Measurements from ENCODE around the gene NUP62CL. TPM values are rescaled to one million over a fixed set of nuclear protein-coding genes. Genes with fewer than 3 reads are reported as not detected.

The NUP62CL gene, protein sequence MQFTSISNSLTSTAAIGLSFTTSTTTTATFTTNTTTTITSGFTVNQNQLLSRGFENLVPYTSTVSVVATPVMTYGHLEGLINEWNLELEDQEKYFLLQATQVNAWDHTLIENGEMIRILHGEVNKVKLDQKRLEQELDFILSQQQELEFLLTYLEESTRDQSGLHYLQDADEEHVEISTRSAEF
- 1 to 10 TPM; 1.3 to 4.2 (median 2.6) TPM for total RNA-seq

DNA sequence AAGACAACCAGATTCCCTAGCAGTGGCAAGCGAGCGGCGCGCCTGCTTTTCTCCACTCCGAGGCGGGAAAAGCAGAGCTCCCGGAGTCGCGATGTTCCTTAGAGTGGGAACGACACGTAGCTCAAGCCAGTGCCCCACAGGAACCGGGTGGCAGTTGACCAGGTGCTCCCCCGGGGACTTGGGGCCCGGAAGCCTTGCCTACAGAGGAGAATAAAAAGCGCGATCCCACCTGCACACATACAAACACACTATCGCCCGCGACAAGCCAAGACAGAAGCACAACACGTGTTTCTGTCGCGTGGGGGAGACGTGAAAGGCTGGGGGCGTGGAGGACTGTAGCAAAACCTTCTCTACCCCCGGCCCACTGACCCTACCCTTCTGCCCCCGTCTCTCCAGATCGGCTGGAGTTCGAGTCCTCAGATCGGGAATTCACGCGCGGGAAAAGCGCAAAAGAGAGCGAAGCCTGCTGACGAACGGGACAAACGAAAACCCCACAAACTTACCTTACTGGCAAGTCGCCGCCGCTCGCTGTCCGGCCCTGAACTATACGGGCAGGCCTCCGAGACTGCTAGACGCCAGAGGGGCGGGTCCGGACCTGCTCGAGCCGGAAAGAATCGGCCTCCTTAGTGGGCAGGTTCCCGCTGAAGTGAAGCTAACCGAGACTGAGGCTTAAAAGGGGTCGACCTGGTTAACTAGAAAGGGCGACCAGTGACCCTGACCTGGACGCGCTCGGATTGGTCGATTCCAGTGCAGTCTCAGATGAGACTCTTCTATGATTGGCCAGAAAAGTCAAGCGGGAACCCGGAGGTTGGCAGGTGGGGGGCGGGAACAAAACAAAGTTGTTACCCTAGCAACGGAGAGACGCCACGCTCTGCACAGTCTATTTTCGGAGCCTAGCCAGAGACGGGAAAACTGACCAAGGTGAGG is at the start of gene NUP62CL, which contains the start of gene DNAAF6:
Gene NUP62CL (minus strand): TSS at position 664 of the 927 bp plus-strand sequence. CDS start 31,287 bp downstream, outside the sequence.
Gene DNAAF6 (plus strand): TSS at position 842 of the 927 bp plus-strand sequence. CDS start 6,265 bp downstream, outside the sequence.
- 0 to 48% methylated on average over 12 to 65 of the region's 66 CpGs for WGBS, 2 donors
- peak within 1 kb of the TSS; percentile 6 for H3K4me3 ChIP-seq (ENCODE audit: low read depth, poor library complexity, severe bottlenecking)
- TF ChIP-seq, protein P1, sequence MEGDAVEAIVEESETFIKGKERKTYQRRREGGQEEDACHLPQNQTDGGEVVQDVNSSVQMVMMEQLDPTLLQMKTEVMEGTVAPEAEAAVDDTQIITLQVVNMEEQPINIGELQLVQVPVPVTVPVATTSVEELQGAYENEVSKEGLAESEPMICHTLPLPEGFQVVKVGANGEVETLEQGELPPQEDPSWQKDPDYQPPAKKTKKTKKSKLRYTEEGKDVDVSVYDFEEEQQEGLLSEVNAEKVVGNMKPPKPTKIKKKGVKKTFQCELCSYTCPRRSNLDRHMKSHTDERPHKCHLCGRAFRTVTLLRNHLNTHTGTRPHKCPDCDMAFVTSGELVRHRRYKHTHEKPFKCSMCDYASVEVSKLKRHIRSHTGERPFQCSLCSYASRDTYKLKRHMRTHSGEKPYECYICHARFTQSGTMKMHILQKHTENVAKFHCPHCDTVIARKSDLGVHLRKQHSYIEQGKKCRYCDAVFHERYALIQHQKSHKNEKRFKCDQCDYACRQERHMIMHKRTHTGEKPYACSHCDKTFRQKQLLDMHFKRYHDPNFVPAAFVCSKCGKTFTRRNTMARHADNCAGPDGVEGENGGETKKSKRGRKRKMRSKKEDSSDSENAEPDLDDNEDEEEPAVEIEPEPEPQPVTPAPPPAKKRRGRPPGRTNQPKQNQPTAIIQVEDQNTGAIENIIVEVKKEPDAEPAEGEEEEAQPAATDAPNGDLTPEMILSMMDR (IDR thresholded peaks at IDR 0.05), result no peak
- no peak for TF ChIP-seq POLR2A (IDR thresholded peaks at IDR 0.05)
- intact Hi-C loops (cut with DNase I; ENCODE audit: low total_unique reads), result loop anchor here (5.0 kb wide), 1 partner anchor 774 kb away; no protein-coding TSS in a partner anchor
- DNase-seq (ENCODE audit: low spot score in 2 of 2), result peak in 1 of 2 donors; percentile 16

GRCh38 chrX:107228486-107228819 is 22.2 kb upstream of the NUP62CL start:
- intact Hi-C loops (cut with DNase I; ENCODE audit: low total_unique reads), result no loop called here
- H3K4me3 ChIP-seq (ENCODE audit: low read depth, poor library complexity, severe bottlenecking), result no peak overlapping the region
- no peak for DNase-seq (ENCODE audit: low spot score in 2 of 2)
- TF ChIP-seq POLR2A (IDR thresholded peaks at IDR 0.05), result no peak
- TF ChIP-seq, protein P1 (IDR thresholded peaks at IDR 0.05), result no peak
- 83 to 88% methylated on average over 2 of the region's 2 CpGs for WGBS, 2 donors

DNA sequence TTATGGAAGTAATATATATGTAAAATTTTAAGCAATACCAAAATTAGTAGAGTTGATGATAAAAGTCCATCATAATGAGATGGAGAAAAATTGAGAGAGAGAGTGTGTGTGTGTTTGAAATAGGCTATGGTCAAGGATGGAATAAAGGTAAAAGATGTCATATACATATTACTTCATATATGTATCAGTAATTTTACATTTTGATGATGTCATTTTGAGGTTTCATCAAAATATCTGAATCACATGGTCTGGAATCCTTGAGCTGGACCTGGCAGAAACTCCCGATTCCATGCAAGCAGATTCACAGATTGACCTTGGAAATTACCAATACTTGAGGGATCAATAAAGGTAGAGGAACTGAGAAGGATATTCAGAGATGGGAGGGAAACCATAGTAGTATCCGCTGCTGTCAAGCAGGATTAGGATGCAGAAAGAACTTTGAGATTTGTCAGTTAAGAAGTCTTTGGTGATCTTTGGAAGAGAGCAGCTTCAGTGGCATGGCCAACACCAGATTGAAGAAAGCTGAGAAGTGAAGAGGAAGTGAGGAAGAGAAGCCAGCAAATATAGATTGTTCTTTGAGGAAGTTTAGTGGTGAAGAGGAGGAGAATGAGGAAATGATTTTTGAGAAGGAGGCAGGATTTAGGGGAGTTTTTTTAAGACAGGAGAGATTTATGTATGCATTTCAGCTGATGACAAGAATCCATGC is 21.7 kb upstream of the NUP62CL start:
- DNase-seq (ENCODE audit: low spot score in 2 of 2), result no peak
- TF ChIP-seq, protein P1 (IDR thresholded peaks at IDR 0.05), result no peak
- TF ChIP-seq POLR2A (IDR thresholded peaks at IDR 0.05), result no peak
- 86% methylated on average over 2 of the region's 2 CpGs for WGBS, 2 donors
- H3K4me3 ChIP-seq (ENCODE audit: low read depth, poor library complexity, severe bottlenecking), result no peak overlapping the region
- intact Hi-C loops (cut with DNase I; ENCODE audit: low total_unique reads), result no loop called here

DNA sequence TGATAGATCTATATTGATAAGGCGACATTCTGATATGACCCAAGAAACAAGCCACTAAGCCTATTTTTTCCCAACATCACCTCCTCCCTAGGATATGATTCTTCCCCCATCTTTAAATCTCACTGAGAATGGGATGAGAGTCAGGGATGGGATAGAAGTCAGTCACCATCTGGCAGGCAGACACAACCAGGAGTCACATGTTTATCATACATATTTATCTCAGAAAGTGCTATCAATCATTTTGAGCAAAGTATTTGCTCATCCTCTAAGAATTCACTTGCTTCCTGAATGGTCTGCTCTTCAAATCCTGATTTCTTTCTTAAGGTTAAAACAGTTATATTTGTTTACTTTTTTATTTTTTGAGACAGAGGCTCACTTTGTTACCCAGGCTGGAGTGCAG is 20.5 kb upstream of the NUP62CL start:
- TF ChIP-seq, protein P1 (IDR thresholded peaks at IDR 0.05), result no peak
- no peak for TF ChIP-seq POLR2A (IDR thresholded peaks at IDR 0.05)
- no peak overlapping the region for H3K4me3 ChIP-seq (ENCODE audit: low read depth, poor library complexity, severe bottlenecking)
- intact Hi-C loops (cut with DNase I; ENCODE audit: low total_unique reads), result no loop called here
- DNase-seq (ENCODE audit: low spot score in 2 of 2), result no peak
- WGBS, 2 donors, result 80 to 81% methylated on average over 1 of the region's 1 CpG

DNA sequence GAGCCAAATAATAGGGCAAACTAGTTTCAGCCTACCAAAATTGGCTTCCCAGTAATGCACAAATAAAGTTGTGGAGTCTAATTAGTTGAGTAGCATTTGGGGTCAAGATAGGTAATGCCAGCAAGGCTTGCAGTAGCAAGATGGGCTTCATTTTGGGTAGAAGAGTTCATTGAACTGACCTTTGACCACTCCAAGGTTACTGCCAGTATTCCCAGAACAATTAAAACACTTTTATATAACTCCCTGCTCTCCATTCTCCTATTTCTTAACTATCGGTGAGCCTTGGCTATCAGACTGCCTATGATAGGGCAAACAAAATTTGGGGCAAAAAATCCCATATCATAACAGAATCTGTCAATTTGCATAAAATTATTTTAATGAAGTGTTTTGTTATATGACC is 7.2 kb upstream of the NUP62CL start:
- DNase-seq (ENCODE audit: low spot score in 2 of 2), result no peak
- no peak overlapping the region for H3K4me3 ChIP-seq (ENCODE audit: low read depth, poor library complexity, severe bottlenecking)
- WGBS, 2 donors, result 69 to 100% methylated on average over 1 of the region's 1 CpG
- intact Hi-C loops (cut with DNase I; ENCODE audit: low total_unique reads), result no loop called here
- no peak for TF ChIP-seq POLR2A (IDR thresholded peaks at IDR 0.05)
- TF ChIP-seq, protein P1 (IDR thresholded peaks at IDR 0.05), result no peak

Data from lower leg skin (tissue), 4 donors.